PC-3 (cell line): Measurements from ENCODE around the gene CDH4. TPM values are rescaled to one million over a fixed set of nuclear protein-coding genes. Genes with fewer than 3 reads are reported as not detected.

Source experiments
- ATAC-seq: fragments of 200-7000 bp; cut with Tn5 transposase; 2 replicates; pipeline ENCODE4 v1.9.1; 2020; ENCODE audit warnings: mild to moderate bottlenecking, moderate library complexity
- BruUV-seq: library from RNA; stranded (reverse); fragments of 400-500 nt; replicated peaks from 2 replicates; lab custom pipeline; 2021; lab: Mats Ljungman, UMichigan
- CTCF ChIA-PET: fragments of 300-600 bp; sonication (Branson Sonifier 250); formaldehyde crosslinking; loops from one replicate; lab custom pipeline; 2022; ENCODE audit warnings: antibody characterized with exemption; lab: Charles Lee
- POLR2A ChIA-PET: fragments of 300-600 bp; sonication (Branson Sonifier 250); formaldehyde crosslinking; loops from one replicate; lab custom pipeline; 2022; ENCODE audit warnings: antibody characterized with exemption; ENCODE audit not compliant: unreplicated experiment; lab: Charles Lee
- DNase-seq: peaks from one replicate; pipeline ENCODE4 v3.0.0-alpha.2; 2015
- H2AFZ ChIP-seq: fragments of 300-600 bp; sonication (generic); 2 replicates; pipeline ENCODE4 v1.6.0; 2016; ENCODE audit warnings: antibody characterized with exemption, low read length
- H3F3A ChIP-seq: fragments of 300-600 bp; sonication (generic); one replicate; pipeline ENCODE4 v1.6.0; 2017; ENCODE audit warnings: antibody characterized with exemption, low read length, control low read depth, mild to moderate bottlenecking; ENCODE audit not compliant: unreplicated experiment
- H3K27ac ChIP-seq: fragments of 300-600 bp; sonication (generic); 2 replicates; pipeline ENCODE4 v1.5.1; 2016; ENCODE audit warnings: mild to moderate bottlenecking, low read length
- H3K27me3 ChIP-seq: fragments of 300-600 bp; sonication (generic); 2 replicates; pipeline ENCODE4 v1.6.1; 2016; ENCODE audit warnings: low read length, mixed read lengths
- H3K36me3 ChIP-seq: fragments of 300-600 bp; sonication (generic); 2 replicates; pipeline ENCODE4 v1.6.1; 2016; ENCODE audit warnings: low read depth, mixed run types, low read length, mixed read lengths
- H3K4me1 ChIP-seq: fragments of 300-600 bp; sonication (generic); 2 replicates; pipeline ENCODE4 v1.5.1; 2016; ENCODE audit warnings: low read length; ENCODE audit not compliant: insufficient read depth
- H3K4me2 ChIP-seq: fragments of 300-600 bp; sonication (generic); 2 replicates; pipeline ENCODE4 v1.6.0; 2016; ENCODE audit warnings: low read length
- H3K4me3 ChIP-seq: fragments of 300-600 bp; sonication (generic); 2 replicates; pipeline ENCODE4 v1.5.1; 2016; ENCODE audit warnings: mild to moderate bottlenecking, low read length, mixed read lengths
- H3K79me2 ChIP-seq: fragments of 300-600 bp; sonication (generic); 2 replicates; pipeline ENCODE4 v1.6.1; 2017; ENCODE audit warnings: low read length, mixed read lengths
- H3K9ac ChIP-seq: fragments of 300-600 bp; sonication (generic); 2 replicates; pipeline ENCODE4 v1.6.0; 2016; ENCODE audit warnings: mild to moderate bottlenecking, low read length
- H3K9me2 ChIP-seq: fragments of 300-600 bp; sonication (generic); replicated peaks from 2 replicates; pipeline ENCODE4 v1.6.1; 2016; ENCODE audit warnings: mixed run types, low read length, mixed read lengths
- H3K9me3 ChIP-seq: fragments of 300-600 bp; sonication (generic); 2 replicates; pipeline ENCODE4 v1.6.1; 2016; ENCODE audit warnings: low read length, mixed read lengths
- H4K20me1 ChIP-seq: fragments of 300-600 bp; sonication (generic); 2 replicates; pipeline ENCODE4 v1.6.1; 2016; ENCODE audit warnings: low read length, mixed read lengths
- EZH2 ChIP-seq: fragments of 300-600 bp; sonication (generic); IDR thresholded peaks from one replicate; pipeline ENCODE4 v1.6.1; 2017; ENCODE audit warnings: antibody characterized with exemption, mild to moderate bottlenecking, low read length; ENCODE audit not compliant: unreplicated experiment
- EZH2phosphoT487 ChIP-seq: fragments of 300-600 bp; sonication (generic); IDR thresholded peaks from 2 replicates; pipeline ENCODE4 v1.6.1; 2018; ENCODE audit warnings: mild to moderate bottlenecking, antibody characterized with exemption, low read length, borderline replicate concordance
- intact Hi-C: fragments of 100-400 bp; cut with micrococcal nuclease; formaldehyde crosslinking; loops from 2 replicates; pipeline ENCODE4 v1.9.0; 2023
- total RNA-seq: library from RNA; depleted of rRNA; stranded (reverse); fragments of >200 nt; gene quantifications from 2 replicates; pipeline ENCODE4 v1.2.3, GENCODE V29; 2014
- TF ChIP-seq, protein P1 (sequence below): fragments of 300-600 bp; sonication (generic); conservative IDR thresholded peaks from 2 replicates; pipeline ENCODE4 v1.5.1; 2017; ENCODE audit warnings: antibody characterized with exemption, low read depth, mild to moderate bottlenecking, low read length

Gene CDH4
- total RNA-seq, 1 experiment from 2014 or later, result not detected

DNA sequence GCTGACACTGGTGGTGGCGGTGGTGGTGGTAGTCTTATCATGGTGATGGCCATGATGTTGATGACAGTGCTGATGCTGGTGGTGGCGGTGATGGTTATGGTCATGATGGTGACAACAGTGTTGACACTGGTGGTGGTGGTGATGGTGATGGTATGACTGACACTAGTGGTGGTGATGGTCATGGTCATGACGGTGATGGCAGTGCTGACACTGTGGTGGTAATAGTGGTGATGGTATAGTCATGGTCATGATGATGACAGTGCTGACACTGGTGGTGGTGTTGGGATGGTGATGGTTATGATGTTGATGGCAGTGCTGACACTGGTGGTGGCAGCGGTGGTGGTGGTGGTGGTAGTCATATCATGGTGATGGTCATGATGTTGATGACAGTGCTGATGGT, 205.7 kb downstream of the CDH4 start:
- H3K9ac ChIP-seq, result no peak overlapping the region
- no peak overlapping the region for H3K4me3 ChIP-seq
- H4K20me1 ChIP-seq, result no peaks in the 10 kb centered on the region
- H3K27me3 ChIP-seq, result no peaks in the 10 kb centered on the region
- no peak overlapping the region for H2AFZ ChIP-seq
- H3K9me3 ChIP-seq, result no peaks in the 10 kb centered on the region; the same call in 1 of the 2 replicates
- H3K27ac ChIP-seq, result no peak overlapping the region
- no peaks in the 10 kb centered on the region for H3K9me2 ChIP-seq
- no peaks in the 10 kb centered on the region for H3K79me2 ChIP-seq
- intact Hi-C loops, result no loop called here
- no peaks in the 10 kb centered on the region for H3F3A ChIP-seq
- ATAC-seq (no peak), DNase-seq (no peak)
- no peaks in the 10 kb centered on the region for H3K4me1 ChIP-seq
- no TSS peak for BruUV-seq
- no peaks in the 10 kb centered on the region for H3K36me3 ChIP-seq
- TF ChIP-seq EZH2 (no peak), EZH2phosphoT487 (no peak)
- TF ChIP-seq, protein P1, sequence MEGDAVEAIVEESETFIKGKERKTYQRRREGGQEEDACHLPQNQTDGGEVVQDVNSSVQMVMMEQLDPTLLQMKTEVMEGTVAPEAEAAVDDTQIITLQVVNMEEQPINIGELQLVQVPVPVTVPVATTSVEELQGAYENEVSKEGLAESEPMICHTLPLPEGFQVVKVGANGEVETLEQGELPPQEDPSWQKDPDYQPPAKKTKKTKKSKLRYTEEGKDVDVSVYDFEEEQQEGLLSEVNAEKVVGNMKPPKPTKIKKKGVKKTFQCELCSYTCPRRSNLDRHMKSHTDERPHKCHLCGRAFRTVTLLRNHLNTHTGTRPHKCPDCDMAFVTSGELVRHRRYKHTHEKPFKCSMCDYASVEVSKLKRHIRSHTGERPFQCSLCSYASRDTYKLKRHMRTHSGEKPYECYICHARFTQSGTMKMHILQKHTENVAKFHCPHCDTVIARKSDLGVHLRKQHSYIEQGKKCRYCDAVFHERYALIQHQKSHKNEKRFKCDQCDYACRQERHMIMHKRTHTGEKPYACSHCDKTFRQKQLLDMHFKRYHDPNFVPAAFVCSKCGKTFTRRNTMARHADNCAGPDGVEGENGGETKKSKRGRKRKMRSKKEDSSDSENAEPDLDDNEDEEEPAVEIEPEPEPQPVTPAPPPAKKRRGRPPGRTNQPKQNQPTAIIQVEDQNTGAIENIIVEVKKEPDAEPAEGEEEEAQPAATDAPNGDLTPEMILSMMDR, result no peak
- no peak overlapping the region for H3K4me2 ChIP-seq
- POLR2A ChIA-PET, result no interaction called here
- CTCF ChIA-PET, result no interaction called here

DNA sequence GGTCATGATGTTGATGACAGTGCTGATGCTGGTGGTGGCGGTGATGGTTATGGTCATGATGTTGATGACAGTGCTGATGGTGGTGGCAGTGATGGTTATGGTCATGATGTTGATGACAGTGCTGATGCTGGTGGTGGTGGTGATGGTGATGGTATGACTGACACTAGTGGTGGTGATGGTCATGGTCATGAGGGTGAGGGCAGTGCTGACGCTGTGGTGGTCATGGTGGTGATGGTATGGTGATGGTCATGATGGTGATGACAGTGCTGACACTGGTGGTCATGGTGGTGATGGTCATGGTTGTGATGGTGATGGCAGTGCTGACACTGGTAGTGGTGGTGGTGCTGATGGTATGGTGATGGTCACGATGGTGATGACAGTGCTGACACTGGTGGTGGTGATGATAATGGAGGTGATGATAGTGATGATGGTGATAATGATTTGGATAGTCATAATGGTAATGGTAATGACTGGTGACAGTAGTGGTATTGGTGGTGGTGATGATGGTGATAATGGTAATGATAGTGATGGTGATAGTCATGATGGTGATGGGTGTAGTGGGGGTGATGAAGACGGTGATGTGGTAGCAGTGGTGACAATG, 206.2 kb downstream of the CDH4 start:
- Histone ChIP-seq H3K4me1 (no peaks in the 10 kb centered on the region), H3F3A (no peaks in the 10 kb centered on the region), H3K9me3 (no peaks in the 10 kb centered on the region; the same call in 1 of the 2 replicates), H3K4me2 (no peak overlapping the region), H3K79me2 (no peaks in the 10 kb centered on the region), H4K20me1 (no peaks in the 10 kb centered on the region), H3K27me3 (no peaks in the 10 kb centered on the region), H3K9ac (no peak overlapping the region), H3K4me3 (no peak overlapping the region), H3K27ac (no peak overlapping the region), H3K9me2 (no peaks in the 10 kb centered on the region), H2AFZ (no peak overlapping the region), H3K36me3 (no peaks in the 10 kb centered on the region)
- TF ChIP-seq EZH2 (no peak), EZH2phosphoT487 (no peak)
- TF ChIP-seq, protein P1, result no peak
- POLR2A ChIA-PET, result no interaction called here
- intact Hi-C loops, result no loop called here
- no peak for ATAC-seq
- CTCF ChIA-PET, result no interaction called here
- BruUV-seq, result no TSS peak
- no peak for DNase-seq

DNA sequence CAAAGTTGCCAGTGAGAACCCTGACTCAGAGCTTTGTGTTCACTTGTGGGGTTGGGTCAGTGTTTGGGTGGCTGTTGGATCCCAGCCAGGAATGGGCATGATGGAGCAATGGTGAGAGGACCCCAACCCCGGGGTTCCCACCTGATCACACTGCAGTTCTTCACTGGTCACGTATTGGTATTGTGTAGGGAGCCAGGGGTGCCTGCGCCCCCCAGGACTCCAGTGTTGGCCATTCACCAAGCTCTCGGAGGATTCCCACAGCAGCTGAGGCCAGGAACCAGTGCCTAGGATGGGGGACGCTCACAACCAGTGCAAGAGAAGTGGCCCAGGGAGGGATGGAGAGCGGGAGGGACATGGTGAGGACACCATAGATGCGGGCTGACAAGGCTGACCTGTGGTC, 207.2 kb downstream of the CDH4 start:
- Histone ChIP-seq H3K79me2 (no peaks in the 10 kb centered on the region), H3K4me1 (no peaks in the 10 kb centered on the region), H3K27me3 (no peaks in the 10 kb centered on the region), H3K9me3 (peaks cover 1% of the 10 kb centered on the region; the same call in 1 of the 2 replicates), H4K20me1 (no peaks in the 10 kb centered on the region), H3K27ac (no peak overlapping the region), H3K9me2 (no peaks in the 10 kb centered on the region), H3K9ac (no peak overlapping the region), H3K36me3 (no peaks in the 10 kb centered on the region), H3K4me3 (no peak overlapping the region), H3K4me2 (no peak overlapping the region), H3F3A (no peaks in the 10 kb centered on the region), H2AFZ (no peak overlapping the region)
- ChIA-PET POLR2A (no interaction called here), CTCF (no interaction called here)
- BruUV-seq, result no TSS peak
- DNase-seq (no peak), ATAC-seq (no peak)
- intact Hi-C loops, result no loop called here
- TF ChIP-seq EZH2phosphoT487, result no peak
- TF ChIP-seq, protein P1, result no peak
- no peak for TF ChIP-seq EZH2
